Activated naive CD8-positive, alpha-beta T cell treated with anti-CD3 and anti-CD28 coated beads, Interleukin-2, amount 50 U/mL, for 24 hours (primary cell): Measurements from ENCODE around the gene HNRNPUL2.
"Not testable (repeated sequence)": the region's sequence is repeated elsewhere in the genome, so short reads cannot be mapped to it uniquely, and the experiment has no call there.

Source experiments
- ATAC-seq: fragments of 150-1000 bp; cut with Tn5 transposase; one replicate; pipeline ENCODE4 v1.10.0; 2021
- DNase-seq: peaks from one replicate; pipeline ENCODE4 v3.0.0; 2021
- H3K27ac Mint-ChIP-seq: one replicate; pipeline ENCODE4 v1.8.0; 2021; ENCODE audit warnings: mild to moderate bottlenecking, mixed read lengths
- H3K27me3 Mint-ChIP-seq: one replicate; pipeline ENCODE4 v1.8.0; 2021; ENCODE audit warnings: mixed read lengths
- H3K36me3 Mint-ChIP-seq: one replicate; pipeline ENCODE4 v1.8.0; 2021; ENCODE audit warnings: low read depth, mixed read lengths
- H3K4me1 Mint-ChIP-seq: one replicate; pipeline ENCODE4 v1.8.0; 2021; ENCODE audit warnings: mixed read lengths
- H3K4me3 Mint-ChIP-seq: one replicate; pipeline ENCODE4 v1.8.0; 2021; ENCODE audit warnings: mild to moderate bottlenecking, moderate library complexity, mixed read lengths
- H3K9me3 Mint-ChIP-seq: one replicate; pipeline ENCODE4 v1.8.0; 2021; ENCODE audit warnings: mixed read lengths

HNRNPUL2 gene

DNA sequence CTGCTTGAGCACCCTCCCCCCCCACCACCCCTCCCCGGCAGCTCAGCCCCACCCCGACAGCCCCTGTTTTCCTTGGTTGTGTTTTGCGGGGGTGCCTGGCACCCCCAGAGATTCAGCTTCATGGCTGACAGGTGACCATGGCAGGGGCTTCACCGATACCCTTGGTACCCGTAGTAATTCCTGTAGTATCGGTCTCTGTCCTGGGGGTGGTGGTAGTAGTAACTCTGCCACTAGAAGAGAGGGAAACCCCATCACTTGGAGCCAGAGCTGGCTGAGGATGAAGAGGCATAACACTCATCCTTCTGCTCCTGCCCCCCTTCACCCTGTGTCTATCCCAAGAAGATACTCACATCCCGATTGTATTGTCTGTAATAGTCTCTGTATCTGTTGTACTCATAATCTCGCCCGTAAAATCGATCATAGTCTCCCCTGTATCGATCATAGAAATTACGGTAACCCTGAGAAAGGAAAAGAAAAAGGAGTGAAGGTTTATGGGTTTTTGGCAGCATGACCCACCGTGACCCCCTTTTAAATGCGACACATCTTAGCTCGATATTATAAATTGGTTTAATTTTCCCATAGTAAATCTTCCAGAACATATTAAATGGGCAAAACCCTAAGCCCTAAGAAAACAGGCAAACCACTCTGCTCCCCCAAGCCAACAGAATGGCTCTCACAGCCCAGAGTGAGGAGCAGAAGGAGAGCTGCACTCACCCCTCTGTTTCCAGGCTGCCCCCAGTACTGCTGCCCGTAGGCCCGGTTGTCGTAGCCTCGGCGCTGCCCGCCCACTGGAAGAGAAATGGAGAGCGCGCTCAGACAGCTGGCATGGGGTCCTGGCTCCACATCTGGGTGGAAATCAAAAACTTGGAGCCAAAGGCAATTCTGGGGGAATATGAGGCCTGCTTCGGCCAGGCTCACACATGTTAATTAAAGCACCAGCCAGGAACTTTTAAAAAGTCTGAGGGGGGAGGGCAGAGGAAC is 11.8 kb downstream of the HNRNPUL2 start:
- H3K9me3 Mint-ChIP-seq = no peaks in the 10 kb centered on the region
- peaks cover 75% of the 10 kb centered on the region for H3K36me3 Mint-ChIP-seq
- ATAC-seq = no peak
- H3K4me1 Mint-ChIP-seq = peaks cover 42% of the 10 kb centered on the region
- H3K4me3 Mint-ChIP-seq = no peak overlapping the region
- peak overlapping the region; percentile 37 for H3K27ac Mint-ChIP-seq
- no peak for DNase-seq
- H3K27me3 Mint-ChIP-seq = no peaks in the 10 kb centered on the region

DNA sequence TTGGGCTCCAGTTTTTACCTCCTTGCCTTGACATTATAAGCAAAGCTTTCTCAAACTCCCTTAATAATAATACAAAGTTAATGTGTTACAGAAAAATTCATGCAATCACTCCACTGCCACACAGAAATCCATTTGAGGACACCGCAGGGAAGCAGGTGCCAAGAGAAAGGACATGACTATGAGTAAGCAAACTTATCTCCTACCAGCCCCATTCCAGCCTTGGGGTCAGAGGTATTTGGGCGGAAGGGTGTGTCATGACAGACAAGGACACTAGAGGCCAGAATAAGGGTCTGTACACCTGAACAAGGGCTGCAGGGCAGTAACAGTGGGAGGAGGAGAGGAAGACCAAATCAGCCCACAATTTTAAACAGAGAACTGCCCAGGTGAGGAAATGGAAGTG is 13.9 kb downstream of the HNRNPUL2 start:
- Mint-ChIP-seq H3K27ac (peak overlapping the region; percentile 68), H3K4me3 (no peak overlapping the region), H3K27me3 (no peaks in the 10 kb centered on the region), H3K4me1 (peaks cover 54% of the 10 kb centered on the region), H3K9me3 (no peaks in the 10 kb centered on the region), H3K36me3 (peaks cover 69% of the 10 kb centered on the region)
- DNase-seq (no peak), ATAC-seq (no peak)

- DNase-seq = no peak
- H3K4me1 Mint-ChIP-seq = peaks cover 55% of the 10 kb centered on the region
- peak overlapping the region; percentile 68 for H3K27ac Mint-ChIP-seq
- H3K9me3 Mint-ChIP-seq = no peaks in the 10 kb centered on the region
- peaks cover 65% of the 10 kb centered on the region for H3K36me3 Mint-ChIP-seq
- no peak for ATAC-seq
- no peaks in the 10 kb centered on the region for H3K27me3 Mint-ChIP-seq
- H3K4me3 Mint-ChIP-seq = no peak overlapping the region
These were observed 14.4 kb downstream of the HNRNPUL2 start for GRCh38 chr11:62712861-62713260.

- Mint-ChIP-seq H3K36me3 (peaks cover 63% of the 10 kb centered on the region), H3K4me3 (no peak overlapping the region), H3K27me3 (no peaks in the 10 kb centered on the region), H3K4me1 (peaks cover 60% of the 10 kb centered on the region), H3K27ac (peak overlapping the region; percentile 68), H3K9me3 (no peaks in the 10 kb centered on the region)
- ATAC-seq (no peak), DNase-seq (no peak)
These were observed 14.9 kb downstream of the HNRNPUL2 start for GRCh38 chr11:62712276-62712812.

GRCh38 chr11:62710001-62710345 is 17.3 kb downstream of the HNRNPUL2 start:
- peak; percentile 33 for DNase-seq
- H3K27ac Mint-ChIP-seq = peak overlapping the region; percentile 95
- H3K4me3 Mint-ChIP-seq = peak overlapping the region; percentile 90
- H3K4me1 Mint-ChIP-seq = peaks cover 81% of the 10 kb centered on the region
- H3K36me3 Mint-ChIP-seq = peaks cover 49% of the 10 kb centered on the region
- no peaks in the 10 kb centered on the region for H3K9me3 Mint-ChIP-seq
- H3K27me3 Mint-ChIP-seq = no peaks in the 10 kb centered on the region
- ATAC-seq = no peak

- Mint-ChIP-seq H3K4me3 (peak overlapping the region; percentile 90), H3K4me1 (peaks cover 77% of the 10 kb centered on the region), H3K36me3 (peaks cover 48% of the 10 kb centered on the region), H3K27ac (peak overlapping the region; percentile 95), H3K27me3 (no peaks in the 10 kb centered on the region), H3K9me3 (no peaks in the 10 kb centered on the region)
- ATAC-seq (peak; percentile 76), DNase-seq (peak; percentile 93)
These were observed 17.8 kb downstream of the HNRNPUL2 start for GRCh38 chr11:62709247-62710000.

DNA sequence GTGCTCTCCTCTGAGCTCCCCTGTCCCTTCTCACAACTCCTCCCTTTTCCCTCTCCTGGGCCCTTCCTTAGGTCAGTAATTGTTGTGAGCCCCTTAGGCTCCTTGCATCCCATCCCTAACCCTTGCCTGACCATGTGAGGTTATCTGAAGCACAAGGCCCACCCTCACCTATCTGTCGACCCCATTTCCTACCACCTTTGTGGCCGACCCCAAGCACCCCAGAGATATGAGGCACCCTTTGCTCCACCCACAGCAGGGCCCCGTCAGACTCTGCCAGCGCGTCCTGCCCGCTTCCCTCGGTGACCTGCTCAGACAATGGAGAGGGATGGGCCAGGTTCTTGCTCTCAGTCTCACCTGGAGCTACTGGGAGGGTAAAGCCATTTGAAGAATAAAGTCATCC is 18.5 kb downstream of the HNRNPUL2 start:
- Mint-ChIP-seq H3K36me3 (peaks cover 44% of the 10 kb centered on the region), H3K4me1 (peaks cover 72% of the 10 kb centered on the region), H3K9me3 (no peaks in the 10 kb centered on the region), H3K27me3 (no peaks in the 10 kb centered on the region), H3K4me3 (peak overlapping the region; percentile 90), H3K27ac (peak overlapping the region; percentile 95)
- DNase-seq (peak; percentile 52), ATAC-seq (peak; percentile 35)

GRCh38 chr11:62708392-62708791 is 18.9 kb downstream of the HNRNPUL2 start:
- ATAC-seq (no peak), DNase-seq (no peak)
- Mint-ChIP-seq H3K27me3 (no peaks in the 10 kb centered on the region), H3K36me3 (peaks cover 41% of the 10 kb centered on the region), H3K4me1 (peaks cover 68% of the 10 kb centered on the region), H3K27ac (peak overlapping the region; percentile 95), H3K9me3 (no peaks in the 10 kb centered on the region), H3K4me3 (peak overlapping the region; percentile 90)

- peaks cover 36% of the 10 kb centered on the region for H3K36me3 Mint-ChIP-seq
- peak within 1 kb of the TSS; percentile 90 for H3K4me3 Mint-ChIP-seq
- H3K27ac Mint-ChIP-seq = peak within 1 kb of the TSS; percentile 95
- H3K27me3 Mint-ChIP-seq = no peaks in the 10 kb centered on the region
- ATAC-seq (no peak), DNase-seq (no peak)
- no peaks in the 10 kb centered on the region for H3K9me3 Mint-ChIP-seq
- peaks cover 58% of the 10 kb centered on the region for H3K4me1 Mint-ChIP-seq
These were observed 19.9 kb downstream of the HNRNPUL2 start, which contains the start of the genes BSCL2 and GNG3 for GRCh38 chr11:62707277-62707861. Gene BSCL2, minus strand, starts transcription at chr11:62707424. Its CDS starts 229 bp downstream, at chr11:62707195. Gene GNG3, plus strand, starts transcription at chr11:62707676. Its CDS starts 620 bp downstream, at chr11:62708296.

GRCh38 chr11:62706850-62707247 is 20.4 kb downstream of the HNRNPUL2 start:
- H3K9me3 Mint-ChIP-seq = no peaks in the 10 kb centered on the region
- H3K4me3 Mint-ChIP-seq = peak overlapping the region; percentile 85
- peaks cover 54% of the 10 kb centered on the region for H3K4me1 Mint-ChIP-seq
- DNase-seq = no peak
- peak overlapping the region; percentile 74 for H3K27ac Mint-ChIP-seq
- no peaks in the 10 kb centered on the region for H3K27me3 Mint-ChIP-seq
- ATAC-seq = no peak
- H3K36me3 Mint-ChIP-seq = peaks cover 35% of the 10 kb centered on the region

GRCh38 chr11:62705880-62706849 is 21.1 kb downstream of the HNRNPUL2 start:
- Mint-ChIP-seq H3K36me3 (peaks cover 33% of the 10 kb centered on the region), H3K9me3 (no peaks in the 10 kb centered on the region), H3K27me3 (no peaks in the 10 kb centered on the region), H3K4me3 (peak overlapping the region; percentile 85), H3K4me1 (peaks cover 54% of the 10 kb centered on the region), H3K27ac (peak overlapping the region; percentile 74)
- ATAC-seq (peak; percentile 77), DNase-seq (peak; percentile 96)

DNA sequence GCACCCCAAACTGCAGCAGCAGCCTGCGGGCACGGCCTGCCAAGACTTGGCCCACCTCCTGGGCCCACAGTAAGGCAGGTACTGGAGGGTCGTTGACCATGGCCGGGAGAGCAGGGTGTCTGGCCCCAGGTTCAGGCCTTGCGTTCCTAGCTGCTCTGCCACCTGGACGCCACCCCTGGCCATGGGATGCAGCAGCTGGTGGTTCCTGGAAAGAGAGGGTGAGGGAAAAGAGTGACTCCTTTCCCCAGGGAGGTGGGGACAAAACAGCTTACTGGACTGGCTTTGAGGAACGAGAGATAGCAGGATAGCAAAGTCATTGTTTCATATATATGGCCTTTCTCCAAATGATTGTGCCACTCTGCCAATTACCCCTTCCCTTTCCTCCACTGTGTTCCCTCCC is 21.8 kb downstream of the HNRNPUL2 start:
- H3K27ac Mint-ChIP-seq = peak overlapping the region; percentile 58
- peaks cover 28% of the 10 kb centered on the region for H3K36me3 Mint-ChIP-seq
- ATAC-seq (no peak), DNase-seq (no peak)
- peaks cover 50% of the 10 kb centered on the region for H3K4me1 Mint-ChIP-seq
- no peaks in the 10 kb centered on the region for H3K27me3 Mint-ChIP-seq
- H3K4me3 Mint-ChIP-seq = peak overlapping the region; percentile 85
- H3K9me3 Mint-ChIP-seq = no peaks in the 10 kb centered on the region

DNA sequence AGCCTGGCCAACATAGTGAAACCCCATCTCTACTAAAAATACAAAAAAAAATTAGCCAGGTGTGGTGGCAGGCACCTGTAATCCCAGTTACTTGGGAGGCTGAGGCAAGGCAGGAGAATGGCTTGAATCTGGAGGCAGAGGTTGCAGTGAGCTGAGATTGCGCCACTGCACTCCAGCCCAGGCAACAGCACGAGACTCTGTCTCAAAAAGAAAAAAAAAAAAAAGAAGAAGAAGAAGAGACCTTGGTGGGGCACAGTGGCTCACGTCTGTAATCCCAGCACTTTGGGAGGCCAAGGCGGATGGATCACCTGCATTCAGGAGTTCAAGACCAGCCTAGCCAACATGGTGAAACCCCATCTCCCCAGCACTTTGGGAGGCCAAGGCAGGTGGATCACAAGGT is 23.3 kb downstream of the HNRNPUL2 start:
- H3K27me3 Mint-ChIP-seq, H3K9me3 Mint-ChIP-seq, H3K27ac Mint-ChIP-seq, H3K4me3 Mint-ChIP-seq, ATAC-seq, DNase-seq: not testable (repeated sequence)
- Mint-ChIP-seq H3K4me1 (peaks cover 37% of the 10 kb centered on the region), H3K36me3 (peaks cover 21% of the 10 kb centered on the region)
